ENCODE results near the gene PSMG4.

PSMG4 gene

GRCh38 chr6:3305831-3306230 lies 47.1 kb downstream of the PSMG4 start:
- no peaks in the 10 kb centered on the region for H3K27me3 ChIP-seq (ENCODE audit: insufficient read depth, low read depth)
- no peak overlapping the region for H3K9ac ChIP-seq
- H3K79me2 ChIP-seq (ENCODE audit: insufficient read depth, low read depth): no peaks in the 10 kb centered on the region
- peaks cover 19% of the 10 kb centered on the region for H3K4me1 ChIP-seq (ENCODE audit: low read depth, poor library complexity, severe bottlenecking)
- no peaks in the 10 kb centered on the region for H3K36me3 ChIP-seq (ENCODE audit: insufficient read depth)
- no peak overlapping the region for H3K4me3 ChIP-seq (IDR thresholded peaks at IDR 0.05; ENCODE audit: insufficient read depth, low read depth, low read length)
- TF ChIP-seq CTCF (conservative IDR thresholded peaks at IDR 0.05; ENCODE audit: low read depth, low read length): no peak
- H3K4me2 ChIP-seq: no peak overlapping the region
- no peaks in the 10 kb centered on the region for H4K20me1 ChIP-seq (ENCODE audit: insufficient read depth)
- H2AFZ ChIP-seq (ENCODE audit: low read depth): no peak overlapping the region
- H3K27ac ChIP-seq: no peak overlapping the region

GRCh38 chr6:3306848-3307247 lies 48.1 kb downstream of the PSMG4 start:
- H3K4me1 ChIP-seq (ENCODE audit: low read depth, poor library complexity, severe bottlenecking): peaks cover 13% of the 10 kb centered on the region

GRCh38 chr6:3307436-3307835 lies 48.7 kb downstream of the PSMG4 start:
- H3K4me1 ChIP-seq (ENCODE audit: low read depth, poor library complexity, severe bottlenecking): peaks cover 13% of the 10 kb centered on the region
- no peak for TF ChIP-seq CTCF (conservative IDR thresholded peaks at IDR 0.05; ENCODE audit: low read depth, low read length)

More at GRCh38 chr6:3306848-3307247, 48.1 kb downstream of the PSMG4 start:
- H3K4me3 ChIP-seq (IDR thresholded peaks at IDR 0.05; ENCODE audit: insufficient read depth, low read depth, low read length): no peak overlapping the region
- no peak overlapping the region for H3K27ac ChIP-seq
- no peaks in the 10 kb centered on the region for H3K79me2 ChIP-seq (ENCODE audit: insufficient read depth, low read depth)
- no peaks in the 10 kb centered on the region for H3K27me3 ChIP-seq (ENCODE audit: insufficient read depth, low read depth)
- no peak for TF ChIP-seq CTCF (conservative IDR thresholded peaks at IDR 0.05; ENCODE audit: low read depth, low read length)
- H4K20me1 ChIP-seq (ENCODE audit: insufficient read depth): no peaks in the 10 kb centered on the region
- H3K36me3 ChIP-seq (ENCODE audit: insufficient read depth): no peaks in the 10 kb centered on the region
- no peak overlapping the region for H3K4me2 ChIP-seq
- H3K9ac ChIP-seq: no peak overlapping the region
- H2AFZ ChIP-seq (ENCODE audit: low read depth): no peak overlapping the region

GRCh38 chr6:3308106-3308505 lies 49.4 kb downstream of the PSMG4 start:
- Histone ChIP-seq H3K4me3 (IDR thresholded peaks at IDR 0.05; ENCODE audit: insufficient read depth, low read depth, low read length) (no peak overlapping the region), H3K79me2 (ENCODE audit: insufficient read depth, low read depth) (no peaks in the 10 kb centered on the region), H3K36me3 (ENCODE audit: insufficient read depth) (no peaks in the 10 kb centered on the region), H4K20me1 (ENCODE audit: insufficient read depth) (no peaks in the 10 kb centered on the region), H3K27ac (no peak overlapping the region), H3K27me3 (ENCODE audit: insufficient read depth, low read depth) (no peaks in the 10 kb centered on the region), H2AFZ (ENCODE audit: low read depth) (no peak overlapping the region), H3K4me2 (no peak overlapping the region), H3K4me1 (ENCODE audit: low read depth, poor library complexity, severe bottlenecking) (peaks cover 13% of the 10 kb centered on the region), H3K9ac (no peak overlapping the region)
- no peak for TF ChIP-seq CTCF (conservative IDR thresholded peaks at IDR 0.05; ENCODE audit: low read depth, low read length)

More at GRCh38 chr6:3307436-3307835, 48.7 kb downstream of the PSMG4 start:
- Histone ChIP-seq H3K9ac (no peak overlapping the region), H3K27me3 (ENCODE audit: insufficient read depth, low read depth) (no peaks in the 10 kb centered on the region), H3K4me2 (no peak overlapping the region), H2AFZ (ENCODE audit: low read depth) (no peak overlapping the region), H3K36me3 (ENCODE audit: insufficient read depth) (no peaks in the 10 kb centered on the region), H4K20me1 (ENCODE audit: insufficient read depth) (no peaks in the 10 kb centered on the region), H3K27ac (no peak overlapping the region), H3K4me3 (IDR thresholded peaks at IDR 0.05; ENCODE audit: insufficient read depth, low read depth, low read length) (no peak overlapping the region), H3K79me2 (ENCODE audit: insufficient read depth, low read depth) (no peaks in the 10 kb centered on the region)
